NCI-H2081 treated with DMSO at 0.1 percent for 48 hours (cell line): ENCODE measurements around the gene LYPD6.

Source experiments
- DNase-seq: peaks from one replicate; lab custom pipeline; 2025; lab: John Stamatoyannopoulos, UW

The LYPD6 gene

GRCh38 chr2:149513461-149513860, 183.1 kb downstream of the LYPD6 start:
- no peak for DNase-seq
